Measurements from ENCODE around the gene HYAL3. TPM values are rescaled to one million over a fixed set of nuclear protein-coding genes. Genes with fewer than 3 reads are reported as not detected.

The HYAL3 gene
- total and polyA plus RNA-seq, 2 donors (not counting 1 experiment from before 2014, with no cell fraction given) = 3.7 to 4.2 TPM

- intact Hi-C loops (cut with micrococcal nuclease) = loop anchor here (1.0 to 5.0 kb wide), 2 partner anchors 8 to 267 kb away; partner anchors contain the start of gene CISH
- Histone ChIP-seq H3K4me2 (replicated peaks; ENCODE audit: low read depth, low read length, poor library complexity, severe bottlenecking) (peak within 1 kb of the TSS; percentile 91), H3K9me3 (ENCODE audit: control extremely low read depth in 1 of 3, control insufficient read depth in 2 of 3, insufficient read depth in 1 of 3, low read length in 2 of 3) (no peaks in the 10 kb centered on the region), H3K9ac (ENCODE audit: low read length) (peak within 1 kb of the TSS; percentile 55), H3K27ac (ENCODE audit: low read length in 2 of 2) (no peak within 1 kb of the TSS), H3K79me2 (ENCODE audit: control insufficient read depth, insufficient read depth, low read length) (peaks cover 37% of the 10 kb centered on the region), H3K4me3 (ENCODE audit: control extremely low read depth in 1 of 5, extremely low read depth in 1 of 5, insufficient read depth in 1 of 5, low read depth in 2 of 5, low read length in 4 of 5) (peak within 1 kb of the TSS in 4 of 5 experiments; percentile 18 to 52 (median 36)), H3K27me3 (replicated peaks in 1 of 4; ENCODE audit: control extremely low read depth in 1 of 4, control insufficient read depth in 3 of 4, insufficient read depth in 4 of 4, low read length in 3 of 4) (no peaks in the 10 kb centered on the region), H3K36me3 (replicated peaks in 1 of 2; ENCODE audit: control extremely low read depth in 1 of 2, control insufficient read depth in 1 of 2, extremely low read depth in 1 of 2, insufficient read depth in 2 of 2, low read length in 1 of 2) (peaks cover 0 to 19% of the 10 kb centered on the region in 2 experiments), H4K20me1 (ENCODE audit: control insufficient read depth, insufficient read depth, low read length, poor library complexity, severe bottlenecking) (peaks cover 21% of the 10 kb centered on the region), H2AFZ (ENCODE audit: insufficient read depth, low read depth, low read length, poor library complexity, severe bottlenecking) (peak within 1 kb of the TSS; percentile 62), H3K4me1 (ENCODE audit: control insufficient read depth in 2 of 2, insufficient read depth in 2 of 2, low read length in 2 of 2) (peaks cover 30 to 54% of the 10 kb centered on the region in 2 donors)
- Mint-ChIP-seq H3K9me3 (ENCODE audit: insufficient read depth) (no peaks in the 10 kb centered on the region), H3K4me1 (peaks cover 48% of the 10 kb centered on the region), H3K27me3 (no peaks in the 10 kb centered on the region), H3K4me3 (peak within 1 kb of the TSS; percentile 77), H3K27ac (peak within 1 kb of the TSS; percentile 53)
- TF ChIP-seq CTCF (IDR thresholded peaks at IDR 0.05) = no peak
- ChIA-PET CTCF (interaction anchor here (0.7 to 4.0 kb wide), 5 partner anchors 12 to 247 kb away, joined by 3 to 27 read pairs (median 3); partner anchors contain the start of gene TMEM115), POLR2A (interaction anchor here (1.0 to 1.6 kb wide), 3 partner anchors 8 to 53 kb away, joined by 4 to 8 read pairs (median 8); partner anchors contain the start of genes IFRD2 and TMEM115)
- ATAC-seq (ENCODE audit: low read depth) (peak; percentile 26), DNase-seq (peak; percentile 84)
- WGBS (ENCODE audit: insufficient coverage) = 11% methylated on average over 45 of the region's 45 CpGs
These were observed 46.5 kb upstream of the HYAL3 start, which contains the start of gene ZMYND10 for GRCh38 chr3:50345586-50346234. Gene ZMYND10 (minus strand): TSS chr3:50345732. CDS start chr3:50345579, 153 bp downstream.

- H3K9ac ChIP-seq (ENCODE audit: low read length) = peak overlapping the region; percentile 55
- H3K27ac Mint-ChIP-seq = no peak overlapping the region
- no peaks in the 10 kb centered on the region for H3K27me3 Mint-ChIP-seq
- peaks cover 21% of the 10 kb centered on the region for H4K20me1 ChIP-seq (ENCODE audit: control insufficient read depth, insufficient read depth, low read length, poor library complexity, severe bottlenecking)
- CTCF ChIA-PET = interaction anchor here (0.8 to 1.1 kb wide), 2 partner anchors 10 to 197 kb away, joined by 3 read pairs; no protein-coding TSS in a partner anchor
- peak overlapping the region; percentile 91 for H3K4me2 ChIP-seq (replicated peaks; ENCODE audit: low read depth, low read length, poor library complexity, severe bottlenecking)
- peaks cover 43% of the 10 kb centered on the region for H3K4me1 Mint-ChIP-seq
- TF ChIP-seq CTCF (IDR thresholded peaks at IDR 0.05) (no peak), EZH2 (IDR thresholded peaks at IDR 0.05; ENCODE audit: borderline replicate concordance, insufficient read depth, low read depth, low read length, poor library complexity, severe bottlenecking) (no peak)
- H3K4me1 ChIP-seq (ENCODE audit: control insufficient read depth in 2 of 2, insufficient read depth in 2 of 2, low read length in 2 of 2) = peaks cover 27 to 52% of the 10 kb centered on the region in 2 donors
- no peaks in the 10 kb centered on the region for H3K27me3 ChIP-seq (replicated peaks in 1 of 4; ENCODE audit: control extremely low read depth in 1 of 4, control insufficient read depth in 3 of 4, insufficient read depth in 4 of 4, low read length in 3 of 4)
- H3K27ac ChIP-seq (ENCODE audit: low read length in 2 of 2) = no peak overlapping the region
- 94% methylated on average over 7 of the region's 8 CpGs for WGBS (ENCODE audit: insufficient coverage)
- no peaks in the 10 kb centered on the region for H3K9me3 Mint-ChIP-seq (ENCODE audit: insufficient read depth)
- peaks cover 34% of the 10 kb centered on the region for H3K79me2 ChIP-seq (ENCODE audit: control insufficient read depth, insufficient read depth, low read length)
- intact Hi-C loops (cut with micrococcal nuclease) = loop anchor here (1.0 to 5.0 kb wide), 2 partner anchors 8 to 267 kb away; partner anchors contain the start of gene CISH
- no peaks in the 10 kb centered on the region for H3K9me3 ChIP-seq (ENCODE audit: control extremely low read depth in 1 of 3, control insufficient read depth in 2 of 3, insufficient read depth in 1 of 3, low read length in 2 of 3)
- ATAC-seq (ENCODE audit: low read depth) = no peak
- peak overlapping the region; percentile 77 for H3K4me3 Mint-ChIP-seq
- DNase-seq = no peak
- H3K36me3 ChIP-seq (replicated peaks in 1 of 2; ENCODE audit: control extremely low read depth in 1 of 2, control insufficient read depth in 1 of 2, extremely low read depth in 1 of 2, insufficient read depth in 2 of 2, low read length in 1 of 2) = peaks cover 0 to 19% of the 10 kb centered on the region in 2 experiments
- peak overlapping the region; percentile 62 for H2AFZ ChIP-seq (ENCODE audit: insufficient read depth, low read depth, low read length, poor library complexity, severe bottlenecking)
- POLR2A ChIA-PET = interaction anchor here (1.0 to 1.6 kb wide), 2 partner anchors 15 to 53 kb away, joined by 4 to 8 read pairs; partner anchors contain the start of genes IFRD2 and TMEM115
- H3K4me3 ChIP-seq (ENCODE audit: control extremely low read depth in 1 of 5, extremely low read depth in 1 of 5, insufficient read depth in 1 of 5, low read depth in 2 of 5, low read length in 4 of 5) = peak overlapping the region in 1 of 5 experiments; percentile 52
These were observed 45.8 kb upstream of the HYAL3 start for GRCh38 chr3:50345008-50345407.

All from B cell (primary cell).